ENCODE measurements around the gene SH3TC1.
A peak's percentile ranks its signal among the peaks of the same experiment; 100 is the strongest.

SH3TC1 gene

DNA sequence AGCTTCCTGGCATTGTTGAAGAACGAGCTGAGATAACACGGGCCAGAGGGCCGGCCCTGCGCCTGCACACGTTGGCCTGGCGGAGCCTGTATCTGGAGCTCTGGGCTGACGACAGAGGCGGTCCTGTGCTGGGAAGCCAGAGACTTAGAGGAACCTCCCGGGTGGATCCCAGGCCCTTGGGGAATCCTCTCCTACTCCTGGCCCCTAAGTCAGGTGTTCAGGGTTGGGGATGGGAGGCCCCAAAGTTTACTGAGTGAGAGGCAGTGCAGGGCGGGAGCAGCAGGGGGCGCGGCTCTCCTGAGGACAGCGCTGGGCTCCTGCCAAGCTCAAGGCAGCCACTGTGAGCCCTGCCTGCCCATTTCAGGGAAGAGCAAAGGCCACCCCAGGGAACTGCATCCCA is 68.0 kb downstream of the SH3TC1 start:
- Histone ChIP-seq H3K36me3 (ENCODE audit: low read depth) (no peaks in the 10 kb centered on the region), H3K4me1 (ENCODE audit: insufficient read depth, poor library complexity, severe bottlenecking) (no peaks in the 10 kb centered on the region), H3K9me3 (ENCODE audit: severe bottlenecking) (no peaks in the 10 kb centered on the region), H3K4me3 (ENCODE audit: severe bottlenecking) (no peak overlapping the region), H3K27ac (ENCODE audit: poor library complexity, severe bottlenecking) (no peak overlapping the region), H3K27me3 (ENCODE audit: insufficient read depth, poor library complexity, severe bottlenecking) (peaks cover 24% of the 10 kb centered on the region)
- no peak for DNase-seq (ENCODE audit: low spot score)
- peak; percentile 71 for ATAC-seq (ENCODE audit: low read depth)
- TF ChIP-seq, protein P1, sequence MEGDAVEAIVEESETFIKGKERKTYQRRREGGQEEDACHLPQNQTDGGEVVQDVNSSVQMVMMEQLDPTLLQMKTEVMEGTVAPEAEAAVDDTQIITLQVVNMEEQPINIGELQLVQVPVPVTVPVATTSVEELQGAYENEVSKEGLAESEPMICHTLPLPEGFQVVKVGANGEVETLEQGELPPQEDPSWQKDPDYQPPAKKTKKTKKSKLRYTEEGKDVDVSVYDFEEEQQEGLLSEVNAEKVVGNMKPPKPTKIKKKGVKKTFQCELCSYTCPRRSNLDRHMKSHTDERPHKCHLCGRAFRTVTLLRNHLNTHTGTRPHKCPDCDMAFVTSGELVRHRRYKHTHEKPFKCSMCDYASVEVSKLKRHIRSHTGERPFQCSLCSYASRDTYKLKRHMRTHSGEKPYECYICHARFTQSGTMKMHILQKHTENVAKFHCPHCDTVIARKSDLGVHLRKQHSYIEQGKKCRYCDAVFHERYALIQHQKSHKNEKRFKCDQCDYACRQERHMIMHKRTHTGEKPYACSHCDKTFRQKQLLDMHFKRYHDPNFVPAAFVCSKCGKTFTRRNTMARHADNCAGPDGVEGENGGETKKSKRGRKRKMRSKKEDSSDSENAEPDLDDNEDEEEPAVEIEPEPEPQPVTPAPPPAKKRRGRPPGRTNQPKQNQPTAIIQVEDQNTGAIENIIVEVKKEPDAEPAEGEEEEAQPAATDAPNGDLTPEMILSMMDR (IDR thresholded peaks at IDR 0.05; ENCODE audit: poor library complexity, severe bottlenecking): peak; percentile 73

DNA sequence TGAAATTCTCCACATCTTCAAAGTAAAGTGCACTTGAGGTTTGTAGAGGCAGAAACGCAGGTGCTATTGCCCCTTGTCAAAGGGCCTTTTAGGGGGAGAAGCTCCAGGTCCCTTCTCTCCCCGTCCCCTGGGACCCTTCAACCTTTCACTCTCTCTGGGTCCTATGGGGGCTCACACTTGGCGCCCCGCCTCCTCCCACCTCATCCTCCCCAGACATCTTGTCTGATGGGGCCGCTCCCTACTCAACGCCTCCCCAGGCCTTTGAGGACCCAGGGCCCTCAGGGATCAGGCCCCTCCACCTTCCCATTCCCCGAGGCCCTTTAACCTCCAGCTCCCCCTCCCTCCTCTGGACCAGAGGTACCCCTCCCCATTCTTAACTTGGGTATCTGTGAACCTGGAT is 69.1 kb downstream of the SH3TC1 start:
- no peak overlapping the region for H3K4me3 ChIP-seq (ENCODE audit: severe bottlenecking)
- no peaks in the 10 kb centered on the region for H3K36me3 ChIP-seq (ENCODE audit: low read depth)
- peaks cover 24% of the 10 kb centered on the region for H3K27me3 ChIP-seq (ENCODE audit: insufficient read depth, poor library complexity, severe bottlenecking)
- no peak for ATAC-seq (ENCODE audit: low read depth)
- no peak for DNase-seq (ENCODE audit: low spot score)
- H3K27ac ChIP-seq (ENCODE audit: poor library complexity, severe bottlenecking): no peak overlapping the region
- no peaks in the 10 kb centered on the region for H3K4me1 ChIP-seq (ENCODE audit: insufficient read depth, poor library complexity, severe bottlenecking)
- no peaks in the 10 kb centered on the region for H3K9me3 ChIP-seq (ENCODE audit: severe bottlenecking)
- TF ChIP-seq, protein P1 (IDR thresholded peaks at IDR 0.05; ENCODE audit: poor library complexity, severe bottlenecking): no peak

DNA sequence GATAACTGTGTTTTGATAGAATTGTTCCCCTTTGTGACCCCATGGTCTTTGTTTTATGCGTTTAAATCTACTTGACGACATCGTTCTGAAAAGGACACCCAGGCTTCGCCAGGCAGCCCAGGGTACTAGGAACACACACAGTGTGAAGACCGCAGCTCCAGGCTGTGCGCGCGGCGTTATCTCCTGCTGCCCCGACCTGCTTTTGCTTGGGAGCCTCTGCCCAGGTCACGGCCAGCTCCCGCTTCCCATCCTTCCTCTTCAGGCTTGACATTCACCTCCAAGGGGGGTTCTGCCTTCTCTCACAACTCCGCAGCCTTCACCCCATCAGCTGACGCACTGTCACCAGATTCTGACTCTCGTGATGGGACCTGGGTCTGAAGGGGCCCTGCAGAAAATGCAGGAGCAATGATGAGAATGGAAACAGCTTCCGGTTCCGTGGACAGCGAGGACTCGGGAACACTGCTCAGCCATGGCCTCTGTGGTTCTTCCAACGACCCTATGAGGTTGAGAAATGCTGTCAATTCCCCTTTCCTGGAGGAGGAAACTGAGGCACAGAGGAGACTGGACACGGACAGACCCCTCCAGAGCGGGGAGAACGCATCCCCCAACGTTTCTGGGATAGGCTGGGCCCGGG is 69.9 kb downstream of the SH3TC1 start:
- Histone ChIP-seq H3K4me3 (ENCODE audit: severe bottlenecking) (no peak overlapping the region), H3K36me3 (ENCODE audit: low read depth) (no peaks in the 10 kb centered on the region), H3K27ac (ENCODE audit: poor library complexity, severe bottlenecking) (no peak overlapping the region), H3K9me3 (ENCODE audit: severe bottlenecking) (no peaks in the 10 kb centered on the region), H3K27me3 (ENCODE audit: insufficient read depth, poor library complexity, severe bottlenecking) (peaks cover 24% of the 10 kb centered on the region), H3K4me1 (ENCODE audit: insufficient read depth, poor library complexity, severe bottlenecking) (no peaks in the 10 kb centered on the region)
- no peak for DNase-seq (ENCODE audit: low spot score)
- no peak for ATAC-seq (ENCODE audit: low read depth)
- TF ChIP-seq, protein P1 (IDR thresholded peaks at IDR 0.05; ENCODE audit: poor library complexity, severe bottlenecking): no peak

DNA sequence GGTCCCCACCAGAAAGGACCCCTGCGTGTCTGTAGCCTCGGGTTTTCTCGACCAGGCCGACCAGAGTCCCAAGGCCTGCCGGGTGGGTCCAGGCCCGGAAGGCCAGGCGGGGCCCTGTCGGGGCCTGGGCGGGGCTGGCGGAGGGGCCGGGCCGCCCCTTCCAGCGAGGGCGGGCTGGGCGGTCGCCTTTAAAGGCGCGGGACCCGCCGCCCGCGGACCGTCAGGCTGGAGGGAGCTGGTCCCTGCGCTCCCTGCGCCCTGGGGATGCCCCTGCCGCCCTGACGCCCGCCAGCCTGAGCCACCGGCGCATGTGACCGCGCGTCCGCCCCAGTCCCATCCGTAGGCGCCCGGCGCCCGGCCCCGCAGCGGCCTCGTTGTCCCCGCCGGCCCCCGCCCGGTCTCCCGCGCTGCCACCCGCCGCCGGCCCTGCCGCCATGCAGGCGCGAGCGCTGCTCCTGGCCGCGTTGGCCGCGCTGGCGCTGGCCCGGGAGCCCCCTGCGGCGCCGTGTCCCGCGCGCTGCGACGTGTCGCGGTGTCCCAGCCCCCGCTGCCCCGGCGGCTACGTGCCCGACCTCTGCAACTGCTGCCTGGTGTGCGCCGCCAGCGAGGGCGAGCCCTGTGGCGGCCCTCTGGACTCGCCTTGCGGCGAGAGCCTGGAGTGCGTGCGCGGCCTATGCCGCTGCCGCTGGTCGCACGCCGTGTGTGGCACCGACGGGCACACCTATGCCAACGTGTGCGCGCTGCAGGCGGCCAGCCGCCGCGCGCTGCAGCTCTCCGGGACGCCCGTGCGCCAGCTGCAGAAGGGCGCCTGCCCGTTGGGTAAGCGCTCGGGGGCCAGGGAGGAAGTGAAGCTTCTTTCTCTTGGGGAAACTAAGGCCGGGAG is 70.7 kb downstream of the SH3TC1 start, which contains the start of gene HTRA3:
TSS of gene HTRA3 (plus strand) at position 220 of the 883 bp plus-strand sequence. CDS start at position 435, 215 bp downstream.
- Histone ChIP-seq H3K36me3 (ENCODE audit: low read depth) (no peaks in the 10 kb centered on the region), H3K9me3 (ENCODE audit: severe bottlenecking) (no peaks in the 10 kb centered on the region), H3K27ac (ENCODE audit: poor library complexity, severe bottlenecking) (no peak within 1 kb of the TSS), H3K27me3 (ENCODE audit: insufficient read depth, poor library complexity, severe bottlenecking) (peaks cover 24% of the 10 kb centered on the region), H3K4me3 (ENCODE audit: severe bottlenecking) (peak within 1 kb of the TSS; percentile 19), H3K4me1 (ENCODE audit: insufficient read depth, poor library complexity, severe bottlenecking) (no peaks in the 10 kb centered on the region)
- no peak for DNase-seq (ENCODE audit: low spot score)
- TF ChIP-seq, protein P1 (IDR thresholded peaks at IDR 0.05; ENCODE audit: poor library complexity, severe bottlenecking): no peak
- peak; percentile 31; the same call in 2 of the 3 replicates for ATAC-seq (ENCODE audit: low read depth)

All from RWPE2 (cell line).